NCI-H1105 (cell line): ENCODE data around the gene NUBPL.
A peak's percentile ranks its signal among the peaks of the same experiment; 100 is the strongest.
"Not testable (repeated sequence)": the region's sequence is repeated elsewhere in the genome, so short reads cannot be mapped to it uniquely, and the experiment has no call there.

Experiments used
- DNase-seq: peaks from one replicate; lab custom pipeline; 2025; lab: John Stamatoyannopoulos, UW

NUBPL gene

GRCh38 chr14:31677052-31677451, 115.8 kb downstream of the NUBPL start:
- DNase-seq = no peak

DNA sequence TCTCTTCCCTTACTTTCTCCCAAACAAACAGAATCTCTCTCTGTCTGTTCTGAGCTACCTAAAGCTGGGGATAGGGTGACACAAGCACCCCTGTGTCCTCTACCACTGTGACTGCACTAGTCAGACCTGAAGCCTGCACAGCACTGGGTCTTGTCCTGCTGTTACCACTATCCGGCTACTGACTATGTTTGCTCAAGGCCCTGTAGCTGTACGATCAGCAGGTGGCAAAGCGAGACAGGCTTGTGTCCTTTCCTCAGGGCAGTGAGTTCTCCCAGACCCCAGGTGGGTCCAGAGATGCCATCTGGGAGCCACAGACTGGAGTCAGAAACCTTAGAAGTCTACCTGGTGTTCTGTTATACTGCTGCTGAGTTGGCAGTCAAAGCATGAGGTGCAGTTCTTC, 116.4 kb downstream of the NUBPL start:
- no peak for DNase-seq

- no peak for DNase-seq
These were observed 117.4 kb downstream of the NUBPL start for GRCh38 chr14:31678421-31679249.

DNA sequence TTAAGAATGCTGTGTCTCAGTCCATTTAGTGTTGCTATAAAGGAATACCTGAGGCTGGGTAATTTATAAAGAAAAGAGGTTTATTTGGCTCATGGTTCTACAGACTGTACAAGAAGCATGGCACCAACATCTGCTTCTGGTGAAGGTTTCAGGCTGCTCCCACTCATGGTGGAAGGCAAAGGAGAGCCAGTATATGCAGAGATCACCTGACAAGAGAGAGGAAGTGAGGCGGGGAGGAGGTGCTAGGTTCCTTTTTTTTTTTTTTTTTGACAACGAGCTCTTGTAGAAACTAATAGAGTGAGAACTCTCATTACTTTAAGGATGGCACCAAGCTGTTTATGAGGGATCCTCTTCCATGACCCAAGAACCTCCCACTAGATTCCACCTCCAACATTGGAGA, 121.6 kb downstream of the NUBPL start:
- DNase-seq = no peak

DNA sequence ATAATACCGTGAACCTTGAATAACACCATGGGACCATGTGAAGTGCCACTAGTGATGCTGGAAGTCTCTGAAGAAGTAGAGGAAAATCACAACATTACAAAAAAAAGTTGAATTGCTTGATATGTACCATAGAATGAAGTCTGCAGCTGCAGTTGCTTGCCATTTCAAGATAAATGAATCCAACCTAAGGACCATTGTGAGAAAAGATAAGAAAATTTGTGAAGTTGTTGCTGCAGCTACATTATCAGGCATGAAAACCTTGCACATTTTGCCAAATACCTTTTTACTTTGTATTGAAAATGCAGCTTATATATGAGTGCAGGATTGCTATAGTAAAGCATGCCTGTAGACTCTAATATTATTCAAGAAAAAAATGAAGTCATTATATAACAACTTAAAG, 126.5 kb downstream of the NUBPL start:
- DNase-seq = no peak

- DNase-seq = no peak
These were observed 128.9 kb downstream of the NUBPL start for GRCh38 chr14:31690056-31690455.

DNA sequence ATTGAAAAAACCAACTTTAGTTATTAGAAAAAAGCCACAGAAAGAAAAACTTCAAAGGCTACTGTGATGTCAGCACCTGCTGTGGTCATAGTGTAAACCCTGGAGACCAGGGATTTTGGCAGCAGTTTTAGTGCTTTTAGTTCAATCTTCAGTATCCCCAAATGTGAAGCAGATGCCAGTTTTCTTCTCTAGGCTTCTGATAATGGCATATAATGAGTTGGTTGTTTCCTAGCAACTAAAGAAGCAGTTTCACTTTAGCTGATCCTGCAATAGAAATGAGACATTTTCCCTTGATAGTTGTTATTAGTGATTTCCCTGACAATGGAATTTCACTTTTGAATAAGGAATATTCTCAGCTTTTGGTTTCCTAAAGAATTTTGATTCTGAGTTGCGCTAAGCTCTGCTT, 131.2 kb downstream of the NUBPL start:
- DNase-seq = peak; percentile 80

- no peak for DNase-seq
These were observed 135.2 kb downstream of the NUBPL start for GRCh38 chr14:31696378-31696777.

DNA sequence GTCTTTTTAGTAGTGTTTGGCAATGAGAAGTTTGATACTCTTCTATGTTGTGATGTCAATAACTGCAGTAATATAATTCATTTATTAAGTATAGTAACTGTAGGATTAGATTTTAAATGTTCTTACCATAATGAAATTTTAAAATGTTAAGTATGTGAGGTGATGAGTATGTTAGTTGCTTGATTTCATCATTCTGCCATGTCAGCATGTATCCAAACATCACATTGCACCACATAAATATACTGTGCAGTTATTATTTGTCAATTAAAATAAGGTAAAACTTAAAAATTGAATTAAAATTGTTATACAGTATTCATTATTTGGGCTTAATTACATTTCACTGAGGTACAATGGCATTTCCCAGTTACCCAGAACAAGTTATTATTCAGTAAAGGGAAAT, 138.6 kb downstream of the NUBPL start:
- DNase-seq = no peak

DNA sequence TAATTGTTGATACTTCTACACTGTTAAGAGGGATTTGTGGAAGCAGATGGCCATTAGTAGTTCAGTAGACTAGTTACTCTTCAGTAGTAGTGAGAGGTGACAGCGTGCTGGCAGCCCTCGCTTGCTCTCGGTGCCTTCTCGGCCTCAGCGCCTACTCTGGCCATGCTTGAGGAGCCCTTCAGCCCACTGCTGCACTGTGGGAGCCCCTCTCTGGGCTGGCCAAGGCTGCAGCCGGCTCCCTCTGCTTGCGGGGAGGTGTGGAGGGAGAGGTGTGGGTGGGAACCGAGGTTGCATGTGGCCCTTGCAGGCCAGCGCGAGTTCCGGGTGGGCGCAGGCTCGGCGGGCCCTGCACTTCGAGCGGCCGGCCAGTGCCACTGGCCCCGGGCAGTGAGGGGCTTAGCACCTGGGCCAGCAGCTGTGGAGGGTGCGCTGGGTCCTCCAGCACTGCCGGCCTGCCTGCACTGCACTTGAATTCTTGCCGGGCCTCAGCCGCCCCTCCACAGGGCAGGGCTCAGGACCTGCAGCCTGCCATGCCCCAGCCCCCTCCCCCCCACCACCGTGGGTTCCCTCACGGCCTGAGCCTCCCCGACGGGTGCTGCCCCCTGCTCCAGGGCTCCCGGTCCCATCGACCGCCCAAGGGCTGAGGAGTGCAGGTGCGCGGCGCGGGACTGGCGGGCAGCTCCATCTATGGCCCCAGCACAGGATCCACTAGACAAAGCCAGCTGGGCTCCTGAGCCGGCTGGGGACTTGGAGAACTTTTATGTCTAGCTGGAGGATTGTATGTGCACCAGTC, 139.3 kb downstream of the NUBPL start:
- no peak for DNase-seq

- no peak for DNase-seq
These were observed 140.9 kb downstream of the NUBPL start for GRCh38 chr14:31702130-31702529.

GRCh38 chr14:31703056-31703455, 141.9 kb downstream of the NUBPL start:
- no peak for DNase-seq

- no peak for DNase-seq
These were observed 144.5 kb downstream of the NUBPL start for GRCh38 chr14:31705731-31706130.

DNA sequence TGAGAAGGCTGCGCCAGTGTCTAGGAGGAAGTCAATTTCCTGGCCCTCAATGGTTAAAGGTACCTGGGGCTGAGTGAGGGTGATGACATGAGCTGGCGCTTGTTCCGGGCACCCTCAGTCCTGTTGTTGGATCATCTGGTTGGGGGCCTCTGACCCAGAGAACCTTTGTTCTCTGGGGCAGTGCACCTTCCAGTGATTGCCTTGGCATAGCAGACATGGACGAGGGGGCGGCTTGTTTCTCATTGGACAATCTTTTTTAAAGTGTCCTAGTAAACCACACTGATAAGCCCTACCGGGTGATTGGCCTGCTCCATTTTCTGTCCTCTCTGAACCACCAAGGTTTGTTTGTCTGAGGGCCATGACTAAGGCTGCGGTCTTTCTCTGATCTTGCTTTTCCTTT, 147.5 kb downstream of the NUBPL start:
- not testable (repeated sequence) for DNase-seq

GRCh38 chr14:31712244-31713127, 151.3 kb downstream of the NUBPL start:
- no peak for DNase-seq

- DNase-seq = no peak
These were observed 155.0 kb downstream of the NUBPL start for GRCh38 chr14:31716208-31716607.

- no peak for DNase-seq
These were observed 156.3 kb downstream of the NUBPL start for GRCh38 chr14:31717294-31718085.

GRCh38 chr14:31718585-31718984, 157.4 kb downstream of the NUBPL start:
- DNase-seq = no peak

DNA sequence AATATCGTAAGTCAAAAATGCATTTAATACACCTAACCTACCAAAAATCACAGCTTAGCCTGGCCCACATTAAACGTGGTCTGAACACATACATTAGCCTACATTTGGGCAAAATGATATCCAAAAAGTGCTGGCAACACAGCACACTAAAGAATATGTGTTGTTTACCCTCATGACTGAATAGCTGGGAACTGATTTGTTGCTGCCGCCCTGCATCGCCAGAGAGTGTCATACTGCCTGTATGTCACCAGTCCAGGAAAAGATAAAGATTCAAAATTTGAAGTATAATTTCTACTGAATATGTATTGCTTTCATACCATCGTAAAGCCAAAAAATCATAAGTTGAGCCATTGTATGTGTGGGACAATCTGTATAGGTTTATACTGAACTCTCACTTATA, 157.8 kb downstream of the NUBPL start:
- DNase-seq = no peak

- no peak for DNase-seq
These were observed 165.1 kb downstream of the NUBPL start for GRCh38 chr14:31726337-31726736.

DNA sequence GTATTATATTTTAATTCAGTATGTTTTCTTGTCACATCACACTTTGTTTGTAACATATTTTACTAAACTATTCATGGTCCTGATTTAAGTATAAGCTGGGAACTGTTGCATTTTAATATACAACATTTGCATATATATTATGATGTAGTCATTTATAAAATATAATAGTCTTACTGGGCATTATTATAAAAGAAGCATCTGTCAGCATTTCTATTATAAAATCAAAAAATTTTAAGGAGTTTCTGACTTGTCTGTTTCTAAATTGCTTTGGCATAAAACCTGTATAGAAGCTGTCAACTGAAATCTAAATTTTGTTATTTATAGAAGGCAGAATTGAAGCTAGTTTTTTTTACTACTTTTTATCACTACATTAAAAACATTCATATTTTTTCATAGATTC, 166.6 kb downstream of the NUBPL start:
- no peak for DNase-seq

GRCh38 chr14:31740688-31741087, 179.5 kb downstream of the NUBPL start:
- no peak for DNase-seq
